NCI-H1417 treated with DMSO at 0.1 percent for 48 hours (cell line): Measurements from ENCODE around the gene DNAAF8.
"Not testable (repeated sequence)": the region's sequence is repeated elsewhere in the genome, so short reads cannot be mapped to it uniquely, and the experiment has no call there.

Source experiments
- DNase-seq: peaks from one replicate; lab custom pipeline; 2025; lab: John Stamatoyannopoulos, UW

The DNAAF8 gene

DNA sequence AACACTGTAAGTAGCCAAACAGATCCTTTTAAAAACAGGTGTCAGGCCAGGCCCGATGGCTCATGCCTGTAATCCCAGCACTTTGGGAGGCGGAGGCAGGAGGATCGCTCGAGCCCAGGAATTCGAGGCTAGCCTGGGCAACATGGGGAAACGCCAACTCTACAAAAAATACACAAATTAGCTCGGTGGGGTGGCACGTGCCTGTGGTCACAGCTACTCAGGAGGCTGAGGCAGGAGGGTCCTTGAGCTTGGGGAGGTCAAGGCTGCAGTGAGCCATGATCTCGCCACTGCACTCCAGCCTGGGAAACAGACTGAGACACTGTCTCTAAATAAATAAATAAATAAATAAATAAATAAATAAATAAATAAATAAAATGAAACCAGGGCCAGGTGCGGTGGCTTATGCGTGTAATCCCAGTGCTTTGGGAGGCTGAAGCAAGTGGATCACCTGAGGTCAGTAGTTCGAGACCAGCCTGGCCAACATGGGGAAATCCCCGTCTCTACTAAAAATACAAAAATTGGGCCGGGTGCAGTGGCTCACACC is 50.2 kb downstream of the DNAAF8 start:
- not testable (repeated sequence) for DNase-seq

DNA sequence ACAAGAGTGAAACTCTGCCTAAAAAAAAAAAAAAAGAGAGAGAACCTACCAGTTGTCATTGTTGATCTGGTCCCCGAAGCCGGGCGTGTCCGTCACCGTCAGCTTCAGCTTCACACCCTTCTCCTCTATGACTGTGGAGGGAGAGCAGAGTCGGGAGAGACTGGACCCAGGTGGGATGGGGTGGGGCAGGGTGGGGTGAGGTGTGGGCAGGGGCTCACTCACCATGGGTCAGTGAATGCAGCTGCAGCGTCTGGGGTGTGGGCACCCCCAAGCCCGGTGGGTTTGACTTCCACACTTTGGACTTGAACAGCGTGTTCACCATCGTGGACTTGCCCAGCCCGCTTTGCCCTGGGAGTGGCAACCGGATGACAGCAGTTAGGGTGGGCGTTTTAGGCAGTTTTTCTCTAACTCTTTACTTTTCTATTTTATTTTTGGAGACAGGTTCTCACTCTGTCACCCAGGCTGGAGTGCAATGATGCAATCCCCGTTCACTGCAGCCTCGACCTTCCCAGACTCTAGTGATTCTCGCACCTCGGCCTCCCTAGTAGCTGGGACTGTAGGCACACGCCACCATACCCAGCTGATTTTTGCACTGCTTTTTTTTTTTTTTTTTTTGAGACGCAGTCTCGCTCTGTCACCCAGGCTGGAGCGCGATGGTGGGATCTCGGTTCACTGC is 51.6 kb downstream of the DNAAF8 start:
- no peak for DNase-seq

DNA sequence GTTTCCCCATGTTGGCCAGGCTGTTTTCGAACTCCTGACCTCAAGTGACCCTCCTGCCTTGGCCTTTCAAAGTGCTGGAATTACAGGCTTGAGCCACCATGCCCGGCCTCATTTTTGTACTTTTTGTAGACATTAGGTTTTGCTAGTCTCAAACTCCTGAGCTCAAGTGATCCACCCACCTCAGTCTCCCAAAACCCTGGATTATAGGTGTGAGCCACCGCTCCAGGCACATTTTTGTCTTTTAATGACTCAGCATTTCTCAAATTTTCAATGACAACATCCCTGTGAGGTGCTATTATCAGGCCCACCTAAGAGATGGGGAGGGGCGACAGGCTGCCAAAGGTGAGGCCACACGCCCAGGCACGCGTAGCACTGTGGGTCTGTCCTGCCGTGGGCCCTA is 52.7 kb downstream of the DNAAF8 start:
- DNase-seq = no peak

DNA sequence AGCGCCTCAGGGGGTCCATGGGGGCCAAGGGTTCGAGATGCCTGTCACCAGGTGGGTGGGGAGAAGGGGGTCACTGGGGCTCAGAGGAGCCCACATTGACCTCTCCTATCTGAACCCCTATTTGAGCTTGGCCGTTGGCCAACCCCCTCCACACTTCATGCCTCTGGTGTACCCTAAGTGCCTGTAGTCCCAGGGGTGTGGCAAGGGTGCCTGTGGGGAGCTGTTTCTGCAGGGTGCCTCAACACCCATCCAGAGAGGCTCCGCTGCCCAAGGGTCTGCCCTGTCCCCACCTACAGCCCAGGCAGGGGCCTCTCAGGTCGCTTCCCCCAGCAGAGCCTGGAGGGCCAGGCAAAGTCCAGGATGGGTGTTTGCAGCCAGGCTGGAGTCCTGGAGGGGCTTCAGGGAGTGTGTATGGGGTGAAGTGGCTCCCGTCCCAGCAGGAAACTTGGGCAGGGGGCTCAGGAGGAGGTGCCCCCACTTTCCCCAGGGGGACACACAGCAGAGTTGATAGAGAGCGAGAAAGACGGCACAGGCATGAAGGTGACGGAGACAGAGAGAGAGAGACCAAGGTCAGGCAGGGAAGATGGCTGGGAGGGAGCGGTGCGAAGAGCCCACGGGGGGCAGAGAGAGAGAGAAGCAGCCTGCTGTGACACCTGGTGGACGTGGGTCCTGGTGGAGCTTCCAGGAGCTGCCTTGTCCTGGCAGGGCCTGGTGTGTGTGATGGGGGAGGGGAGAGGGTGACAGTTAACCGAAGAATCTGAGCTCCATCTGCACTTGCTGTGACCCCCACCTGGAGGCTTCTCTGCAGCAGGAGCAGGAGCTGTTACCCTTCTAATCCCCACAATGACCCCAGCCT is 53.5 kb downstream of the DNAAF8 start, which contains the start of gene SEPTIN12:
TSS of gene SEPTIN12 (minus strand) at position 719 of the 856 bp plus-strand sequence. CDS start at position 19, 700 bp downstream.
- no peak for DNase-seq

DNA sequence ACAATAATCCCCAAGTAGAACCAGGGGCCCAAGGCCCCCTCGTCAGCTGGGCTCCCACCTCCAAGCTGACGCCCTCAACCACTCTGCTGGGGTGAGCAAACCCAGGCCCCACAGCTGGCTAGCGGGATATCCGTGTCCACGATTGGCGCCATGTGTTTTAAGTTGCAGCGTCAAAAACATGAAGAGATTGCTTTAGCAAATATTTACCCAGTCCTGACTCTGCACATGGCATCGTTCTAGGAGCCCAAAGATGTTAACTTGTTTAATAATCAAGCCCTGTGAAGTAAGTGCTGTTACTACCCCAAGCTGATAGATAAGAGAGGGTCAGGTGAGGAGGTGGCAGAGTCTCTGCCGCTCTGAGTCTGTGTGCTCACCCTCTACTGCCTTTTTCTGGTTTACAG is 54.2 kb downstream of the DNAAF8 start:
- no peak for DNase-seq

DNA sequence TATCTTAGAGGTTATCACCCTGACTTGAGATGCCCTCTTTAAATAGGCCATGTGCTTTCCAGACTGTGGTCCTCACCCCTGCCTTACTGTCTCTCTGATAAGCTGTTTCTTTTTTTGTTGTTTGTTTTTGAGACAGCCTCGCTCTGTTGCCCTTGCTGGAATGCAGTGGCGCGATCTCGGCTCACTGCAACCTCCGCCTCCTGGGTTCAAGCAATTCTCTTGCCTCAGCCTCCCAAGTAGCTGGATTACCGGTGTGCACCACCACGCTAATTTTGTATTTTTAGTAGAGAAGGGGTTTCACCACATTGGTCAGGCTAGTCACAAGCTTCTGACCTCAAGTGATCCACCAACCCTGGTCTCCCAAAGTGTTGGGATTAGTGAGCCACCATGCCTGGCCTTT is 54.6 kb downstream of the DNAAF8 start:
- no peak for DNase-seq

DNA sequence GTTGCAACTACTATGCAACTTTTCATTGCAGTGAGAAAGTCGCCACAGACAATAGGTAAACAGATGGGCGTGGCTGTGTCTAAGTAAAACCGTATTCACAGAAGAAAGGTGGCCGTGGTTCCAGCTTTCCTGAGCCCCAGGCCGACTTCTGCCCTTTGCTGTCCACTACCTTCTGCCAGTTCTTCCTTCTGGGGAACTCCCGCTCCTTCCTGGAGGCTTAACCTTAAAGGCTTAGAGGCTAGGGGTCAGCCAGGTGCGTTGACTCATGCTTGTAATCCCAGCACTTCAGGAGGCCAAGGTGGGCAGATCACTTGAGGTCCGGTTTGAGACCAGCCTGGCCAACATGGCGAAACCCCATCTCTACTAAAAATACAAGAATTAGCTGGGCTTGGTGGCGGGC is 55.9 kb downstream of the DNAAF8 start:
- DNase-seq = no peak

DNA sequence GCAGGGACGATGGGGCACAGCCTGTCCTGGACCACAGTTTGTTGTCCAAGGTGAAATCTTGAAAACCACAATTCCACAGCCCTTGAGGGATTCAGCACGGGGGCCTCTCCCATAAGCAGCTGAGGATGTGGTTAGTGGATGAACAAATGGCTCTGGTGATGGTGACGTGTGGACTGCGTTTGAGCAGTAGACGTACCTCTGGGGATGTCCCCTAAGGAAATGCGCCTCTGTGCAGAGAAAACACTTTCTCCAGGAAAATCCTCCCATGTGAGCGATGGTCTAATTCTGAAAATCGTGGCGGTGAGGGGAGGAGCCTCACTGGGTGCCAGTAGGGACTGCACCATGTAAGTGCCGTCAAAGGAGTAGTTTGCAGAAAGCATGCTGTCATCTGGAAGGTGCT is 56.5 kb downstream of the DNAAF8 start:
- no peak for DNase-seq

DNA sequence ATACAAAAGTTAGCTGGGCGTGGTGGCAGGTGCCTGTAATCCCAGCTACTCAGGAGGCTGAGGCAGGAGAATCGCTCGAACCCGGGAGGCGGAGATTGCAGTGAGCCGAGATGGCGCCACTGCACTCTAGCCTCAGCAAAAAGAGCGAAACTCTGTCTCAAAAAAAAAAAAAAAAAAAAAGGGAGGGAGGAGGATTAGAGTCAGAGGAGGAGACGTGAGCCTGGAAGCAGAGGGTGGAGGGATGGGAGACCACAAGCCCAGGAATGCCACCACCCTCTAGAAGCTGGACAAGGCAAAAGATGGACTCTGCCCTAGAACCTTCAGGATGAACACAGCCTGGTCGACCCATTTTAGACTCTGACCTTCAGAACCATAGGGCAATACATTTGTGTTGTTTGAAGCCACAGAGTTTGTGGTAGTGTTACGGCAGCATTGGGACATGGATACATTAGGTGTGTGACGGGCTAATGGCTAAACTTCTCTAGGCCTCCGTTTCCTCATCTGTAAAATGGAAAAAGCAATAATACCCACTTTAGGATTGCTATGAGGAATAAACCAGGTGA is 58.7 kb downstream of the DNAAF8 start:
- no peak for DNase-seq

DNA sequence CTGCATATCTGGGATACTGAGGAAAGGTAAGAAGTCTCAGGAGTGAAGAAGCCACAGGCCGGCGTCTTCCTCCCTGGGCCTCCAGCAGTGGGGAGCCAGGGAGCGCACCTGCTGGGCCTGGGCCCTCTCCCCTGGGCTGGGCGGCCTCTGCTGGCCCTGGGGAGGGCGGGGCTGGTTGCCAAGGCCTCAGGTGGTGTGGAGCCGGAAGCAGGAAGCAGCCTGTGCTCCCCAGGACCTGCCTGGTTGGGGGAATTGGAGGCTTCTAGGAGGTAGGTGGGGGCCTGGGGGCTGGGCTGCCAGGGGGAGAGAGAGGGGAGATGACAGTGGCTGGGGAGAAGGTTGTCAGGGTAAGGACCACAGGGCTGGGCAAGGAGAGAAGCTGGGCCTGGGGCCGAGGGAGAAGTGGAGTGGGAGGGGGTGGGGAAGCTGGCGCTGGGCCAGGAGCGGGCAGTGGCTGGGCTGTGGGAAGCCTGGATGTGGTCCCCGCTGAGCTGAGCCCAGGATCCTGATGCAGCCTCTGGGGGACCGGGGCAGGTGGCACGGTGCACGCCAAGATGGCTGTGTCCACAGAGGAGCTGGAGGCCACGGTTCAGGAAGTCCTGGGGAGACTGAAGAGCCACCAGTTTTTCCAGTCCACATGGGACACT is 61.0 kb downstream of the DNAAF8 start, which contains the start of gene SMIM22:
TSS of gene SMIM22 (plus strand) at position 189 of the 647 bp plus-strand sequence. CDS start at position 555, 366 bp downstream.
- DNase-seq = peak; percentile 46

DNA sequence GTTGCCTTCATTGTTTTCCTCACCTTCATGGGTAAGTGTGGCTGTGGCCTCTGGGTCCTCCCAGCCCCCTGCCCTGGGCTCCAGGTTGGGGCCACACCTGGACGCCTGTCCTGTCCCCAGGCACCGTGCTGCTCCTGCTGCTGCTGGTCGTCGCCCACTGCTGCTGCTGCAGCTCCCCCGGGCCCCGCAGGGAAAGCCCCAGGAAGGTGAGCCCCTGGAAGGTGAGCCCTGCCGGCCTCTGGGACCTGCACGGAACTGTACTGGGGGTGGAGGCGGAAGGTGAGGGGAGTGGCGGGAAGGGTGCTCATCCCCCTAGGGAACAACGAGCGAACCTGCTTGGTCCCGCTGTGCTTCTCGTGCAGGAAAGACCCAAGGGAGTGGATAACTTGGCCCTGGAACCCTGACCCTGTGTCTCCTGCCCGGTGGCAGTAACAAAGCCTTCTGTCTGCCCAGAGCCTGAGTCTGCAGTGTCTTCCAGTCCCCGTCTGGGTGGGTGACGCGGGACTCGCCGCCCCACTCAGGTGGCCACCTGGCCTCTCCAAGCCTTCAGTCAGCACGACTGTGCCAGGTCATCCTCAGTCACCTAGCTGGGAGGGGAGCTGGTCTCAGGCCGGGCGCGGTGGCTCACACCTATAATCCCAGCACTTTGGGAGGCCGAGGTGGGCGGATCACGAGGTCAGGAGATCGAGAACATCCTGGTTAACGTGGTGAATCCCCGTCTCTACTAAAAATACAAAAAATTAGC is 61.7 kb downstream of the DNAAF8 start:
- no peak for DNase-seq

DNA sequence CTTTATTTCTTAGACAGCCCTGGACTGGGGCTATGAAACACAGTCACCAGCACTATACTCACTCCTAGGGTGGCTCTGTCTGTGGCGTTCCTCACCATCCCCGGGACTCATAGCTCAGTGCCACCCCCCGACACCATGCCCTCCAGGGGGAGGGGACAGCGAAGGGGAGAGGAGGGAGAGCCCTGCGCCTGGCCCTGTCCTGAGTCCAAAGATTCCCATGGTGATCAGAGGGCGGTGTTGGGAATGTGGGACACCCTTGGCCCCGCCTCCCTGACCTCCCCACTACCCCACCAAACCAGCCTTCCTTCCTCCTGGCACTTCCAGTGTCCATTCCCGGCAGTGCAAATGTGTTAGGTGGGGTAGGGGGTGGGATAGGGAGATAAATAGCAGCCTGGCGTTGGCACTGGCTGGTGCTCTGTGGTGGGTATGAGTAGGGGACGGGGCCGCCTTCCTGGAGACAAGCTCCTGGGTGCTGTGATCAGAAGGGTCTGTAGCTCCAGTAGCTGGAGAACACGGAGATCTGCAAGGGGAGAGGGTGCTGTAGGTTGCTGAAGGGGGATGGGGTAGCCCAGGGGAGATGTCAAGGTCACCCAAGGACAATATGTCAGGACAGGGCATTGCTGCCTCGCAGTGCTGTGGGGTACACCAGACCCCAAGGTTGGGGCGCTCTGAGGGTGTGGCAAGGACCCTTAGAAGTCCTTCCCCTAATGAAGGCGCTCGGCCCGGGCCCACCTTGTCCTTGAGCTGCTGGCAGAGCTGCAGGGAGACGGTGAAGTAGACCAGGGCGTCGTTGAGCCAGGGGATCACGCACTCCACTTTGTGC is 62.9 kb downstream of the DNAAF8 start:
- DNase-seq = no peak

DNA sequence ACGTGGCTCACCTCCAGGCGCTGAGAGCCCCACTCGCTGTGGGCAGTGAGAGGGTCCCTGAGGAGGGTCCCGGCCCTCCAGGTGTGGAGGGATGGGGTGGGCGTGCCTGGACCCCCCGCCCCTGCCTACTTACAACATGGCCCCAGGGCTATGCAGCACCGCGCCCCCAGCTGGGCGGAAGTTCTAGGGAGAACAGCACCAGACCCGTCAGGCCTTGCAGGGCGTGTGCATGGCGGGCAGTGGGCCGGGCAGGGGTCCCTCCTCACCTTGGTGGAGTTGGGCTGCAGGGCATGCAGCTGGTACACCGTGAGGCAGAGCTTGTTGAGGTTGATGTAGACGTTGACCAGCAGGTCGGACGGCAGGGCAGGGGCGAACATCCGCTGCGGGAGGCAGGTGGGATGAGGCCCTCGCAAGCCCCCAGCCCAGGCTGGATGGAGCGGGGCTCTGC is 63.5 kb downstream of the DNAAF8 start:
- no peak for DNase-seq

DNA sequence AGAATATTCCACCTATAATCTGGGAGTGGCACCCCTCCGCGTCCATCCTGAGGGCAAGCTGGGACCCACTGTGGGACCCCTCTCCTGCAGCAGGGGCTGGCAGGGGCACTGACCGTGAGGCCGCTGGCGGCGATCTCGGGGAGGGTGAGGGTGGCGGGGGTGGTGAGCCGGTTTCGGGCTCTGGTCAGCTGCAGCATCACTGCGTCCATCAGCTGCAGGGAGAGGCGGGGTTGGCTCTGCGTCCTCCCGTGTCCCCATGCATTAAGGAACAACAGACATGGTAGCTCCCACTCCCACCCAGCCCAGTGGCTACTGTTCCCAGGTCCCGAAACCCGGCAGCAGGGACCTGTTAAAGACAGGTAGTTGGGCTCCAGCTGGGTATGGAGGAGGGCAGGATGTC is 64.1 kb downstream of the DNAAF8 start:
- DNase-seq = no peak
